A549 (cell line): Measurements from ENCODE around the gene HCST. TPM values are rescaled to one million over a fixed set of nuclear protein-coding genes. Genes with fewer than 3 reads are reported as not detected.

Source experiments
- ATAC-seq, 2 experiments: fragments of 200-7000 bp in 1 of 2; fragments of >200 bp in 1 of 2; cut with Nextera tagmentation in 1 of 2; cut with Tn5 transposase in 1 of 2; 3 replicates each; pipeline versions ENCODE4 v1.8.0 to v1.9.1; 2018 to 2020; ENCODE audit warnings: mild to moderate bottlenecking in 1 of 2, moderate library complexity in 1 of 2
- CTCF ChIA-PET: fragments of 300-600 bp; sonication (Branson Sonifier 250); formaldehyde crosslinking; extraction: SDS; loops from one replicate; lab custom pipeline; 2021; ENCODE audit warnings: antibody characterized with exemption, inconsistent platforms; lab: Yijun Ruan, JAX
- POLR2A ChIA-PET: fragments of 350-600 bp; formaldehyde crosslinking; extraction: SDS; loops from one replicate; lab custom pipeline; 2021; ENCODE audit warnings: antibody characterized with exemption, inconsistent platforms; lab: Yijun Ruan, JAX
- DNase-seq, 2 experiments: peaks; one replicate each; pipeline versions ENCODE4 v3.0.0 to v3.0.0-alpha.2; 2011 to 2016; ENCODE audit warnings: low read depth in 1 of 2, low spot score in 1 of 2
- FAIRE-seq: peaks from 2 replicates; lab custom pipeline; 2011; peaks lifted over from hg19 to GRCh38; lab: Jason Lieb, UNC
- H3K27ac ChIP-seq, 2 experiments: fragments of >200 bp; sonication (Bioruptor Twin); formaldehyde crosslinking; 3 replicates each; pipeline ENCODE4 v1.5.1; 2016 to 2017
- H3K4me1 ChIP-seq: fragments of >200 bp; sonication (Bioruptor Twin); formaldehyde crosslinking; 3 replicates; pipeline ENCODE4 v1.6.1; 2016
- H3K4me2 ChIP-seq: fragments of >200 bp; sonication (Bioruptor Twin); formaldehyde crosslinking; 3 replicates; pipeline ENCODE4 v1.6.1; 2016
- H3K4me3 ChIP-seq: fragments of >200 bp; sonication (Bioruptor Twin); formaldehyde crosslinking; 3 replicates; pipeline ENCODE4 v1.5.1; 2016
- H3K9me3 ChIP-seq: fragments of >200 bp; sonication (Bioruptor Twin); formaldehyde crosslinking; 3 replicates; pipeline ENCODE4 v1.6.1; 2016
- CBX8 ChIP-seq: fragments of 200-600 bp; sonication (generic); IDR thresholded peaks from 2 replicates; pipeline ENCODE4 v1.6.1; 2016
- EHMT2 ChIP-seq: fragments of 200-600 bp; sonication (generic); IDR thresholded peaks from 2 replicates; pipeline ENCODE4 v1.6.1; 2016; ENCODE audit warnings: antibody characterized with exemption, low read depth, mild to moderate bottlenecking, moderate library complexity
- FOSB ChIP-seq: fragments of 250-450 bp; sonication (Bioruptor Pico); IDR thresholded peaks from 2 replicates; pipeline ENCODE4 v1.5.0; 2020; ENCODE audit warnings: mild to moderate bottlenecking, moderate library complexity
- FOXS1 ChIP-seq: fragments of 250-450 bp; sonication (Bioruptor Pico); IDR thresholded peaks from 2 replicates; pipeline ENCODE4 v1.5.0; 2020; ENCODE audit warnings: mild to moderate bottlenecking, moderate library complexity
- HES2 ChIP-seq: fragments of >200 bp; sonication (Bioruptor Twin); formaldehyde crosslinking; IDR thresholded peaks from 2 replicates; pipeline ENCODE4 v1.6.1; 2016
- HOXB13 ChIP-seq: fragments of 250-450 bp; sonication (Bioruptor Pico); IDR thresholded peaks from 2 replicates; pipeline ENCODE4 v1.5.0; 2020; ENCODE audit warnings: low read depth, mild to moderate bottlenecking, moderate library complexity
- KDM1A ChIP-seq: fragments of 200-600 bp; sonication (generic); IDR thresholded peaks from 2 replicates; pipeline ENCODE4 v1.6.1; 2016; ENCODE audit warnings: low read depth, mild to moderate bottlenecking
- MAZ ChIP-seq: fragments of 150-350 bp; IDR thresholded peaks from 2 replicates; pipeline ENCODE4 v1.6.1; 2014; ENCODE audit warnings: antibody characterized with exemption, low read depth, low read length, borderline replicate concordance
- NFE2L2 ChIP-seq: fragments of 150-350 bp; conservative IDR thresholded peaks from 2 replicates; pipeline ENCODE4 v1.6.1; 2014; ENCODE audit warnings: low read length
- NR3C1 ChIP-seq: fragments of >200 bp; sonication (Bioruptor Twin); formaldehyde crosslinking; IDR thresholded peaks from 3 replicates; pipeline ENCODE4 v1.6.1; 2017
- PBX3 ChIP-seq: IDR thresholded peaks from 2 replicates; pipeline ENCODE4 v1.6.1; 2012
- PHF8 ChIP-seq: fragments of 200-600 bp; sonication (generic); IDR thresholded peaks from 2 replicates; pipeline ENCODE4 v1.6.1; 2016; ENCODE audit warnings: low read depth, mild to moderate bottlenecking, antibody characterized with exemption, moderate library complexity, borderline replicate concordance
- POLR2A ChIP-seq: IDR thresholded peaks from 2 replicates; pipeline ENCODE4 v1.6.1; 2012; ENCODE audit warnings: mild to moderate bottlenecking, low read length
- RCOR1 ChIP-seq: fragments of 150-350 bp; IDR thresholded peaks from 2 replicates; pipeline ENCODE4 v1.6.1; 2014; ENCODE audit warnings: antibody characterized with exemption, low read length, low read depth
- REST ChIP-seq: fragments of 200-600 bp; sonication (generic); IDR thresholded peaks from 2 replicates; pipeline ENCODE4 v1.6.1; 2016; ENCODE audit warnings: antibody characterized with exemption, mild to moderate bottlenecking, moderate library complexity
- ZC3H11A ChIP-seq: fragments of 450-650 bp; IDR thresholded peaks from 2 replicates; pipeline ENCODE4 v1.6.1; 2014; ENCODE audit warnings: antibody characterized with exemption, mild to moderate bottlenecking
- ZNF302 ChIP-seq: fragments of 250-450 bp; sonication (Bioruptor Pico); IDR thresholded peaks from 2 replicates; pipeline ENCODE4 v1.9.0; 2021; ENCODE audit warnings: inconsistent platforms, mild to moderate bottlenecking, moderate library complexity
- WGBS: methylation state at CpG from one replicate; pipeline ENCODE4 v1.1.6; 2017; ENCODE audit errors: missing lambda C conversion rate; 5-methylcytosine and 5-hydroxymethylcytosine counted together
- polyA plus RNA-seq, 4 experiments: library from polyadenylated mRNA; depleted of rRNA in 3 of 4; stranded (reverse); fragments of >200 nt; fragmentation: RNase III in 1 of 4; extraction: RNeasy Plus Mini Kit Qiagen cat#74134 plus additional on column Dnase treatment in 1 of 4; gene quantifications; 2 replicates in 3 of 4; 3 replicates in 1 of 4; pipeline ENCODE4 v1.2.3, GENCODE V29; 2011 to 2017
- TF ChIP-seq, protein P1 (sequence below): fragments of >200 bp; sonication (Bioruptor Twin); formaldehyde crosslinking; IDR thresholded peaks from 3 replicates; pipeline ENCODE4 v1.6.1; 2016
- TF ChIP-seq, protein P2 (sequence below): fragments of 150-350 bp; IDR thresholded peaks from 2 replicates; pipeline ENCODE4 v1.6.1; 2014; ENCODE audit warnings: low read depth, mild to moderate bottlenecking, low read length
- TF ChIP-seq, protein P3 (sequence below): fragments of >200 bp; sonication (Bioruptor Twin); formaldehyde crosslinking; IDR thresholded peaks from 3 replicates; pipeline ENCODE4 v1.5.1; 2016

Gene HCST
- polyA plus RNA-seq, 2 of the 4 experiments (the other 2 are of a cell fraction) = 0.49 TPM; not detected in 1

DNA sequence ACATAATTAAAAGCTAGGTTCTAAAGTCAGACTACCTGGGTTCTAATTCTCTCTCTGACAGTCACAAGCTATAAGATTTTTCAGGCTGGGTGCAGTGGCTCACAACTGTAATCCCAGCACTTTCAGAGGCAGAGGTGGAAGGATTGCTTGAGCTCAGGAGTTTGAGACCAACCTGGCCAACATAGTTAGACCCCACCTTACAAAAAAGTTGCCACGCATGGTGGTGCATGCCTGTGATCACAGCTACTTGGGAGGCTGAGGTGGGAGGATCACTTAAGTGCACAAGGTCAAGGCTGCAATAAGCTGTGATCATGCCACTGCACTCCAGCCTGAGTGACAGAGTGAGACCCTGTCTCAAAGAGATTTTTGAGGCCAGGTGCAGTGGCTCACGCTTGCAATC lies 8.0 kb upstream of the HCST start:
- ATAC-seq (no peak), DNase-seq (no peak), FAIRE-seq (no peak)
- Histone ChIP-seq H3K9me3 (no peaks in the 10 kb centered on the region), H3K27ac (no peak overlapping the region), H3K4me2 (no peak overlapping the region), H3K4me3 (no peak overlapping the region), H3K4me1 (peaks cover 6% of the 10 kb centered on the region; the same call in 2 of the 3 replicates)
- ChIA-PET POLR2A (interaction anchor here (1.4 kb wide), 1 partner anchor 37 kb away, joined by 3 read pairs; no protein-coding TSS in a partner anchor), CTCF (interaction anchor here (0.8 to 17.6 kb wide), 4 partner anchors 12 to 235 kb away, joined by 3 to 402 read pairs (median 64); no protein-coding TSS in a partner anchor)
- WGBS = 98% methylated on average over 2 of the region's 2 CpGs
- no peak for TF ChIP-seq PHF8
- TF ChIP-seq EHMT2 = no peak

DNA sequence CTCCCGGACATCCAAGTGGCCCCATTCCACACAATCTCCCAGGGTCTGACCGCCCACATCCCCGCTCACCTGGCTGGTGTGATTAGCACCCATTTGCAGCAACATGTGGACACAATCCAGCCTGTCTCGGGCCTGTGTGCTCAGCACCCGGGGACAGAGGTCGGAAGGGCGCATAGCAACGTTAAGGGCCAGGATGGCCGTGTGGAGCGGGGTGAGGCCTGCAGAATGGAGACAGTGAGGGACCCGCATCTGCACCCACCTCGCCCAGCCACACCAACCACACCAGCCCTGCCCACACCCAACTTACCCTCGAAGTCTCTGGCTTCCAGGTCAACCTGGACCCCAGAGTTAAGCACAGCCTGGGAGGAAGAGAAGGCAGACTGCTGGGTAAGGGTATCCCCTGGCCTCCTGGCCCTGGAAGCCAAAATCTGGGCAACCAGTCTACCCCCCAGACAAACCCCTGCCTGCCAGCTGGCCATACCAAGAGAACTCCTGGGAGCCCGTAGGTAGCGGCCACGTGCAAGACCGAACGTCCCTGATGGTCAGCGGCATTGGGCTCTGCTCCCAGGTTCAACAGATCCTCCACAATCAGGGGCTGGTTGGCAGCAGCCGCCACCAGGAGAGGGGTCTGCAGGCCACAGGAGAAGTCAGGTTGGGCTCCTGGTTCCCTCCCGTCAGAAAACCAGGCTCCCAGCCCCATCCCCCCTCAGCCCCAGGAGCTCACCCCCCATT lies 6.3 kb upstream of the HCST start:
- H3K9me3 ChIP-seq = no peaks in the 10 kb centered on the region
- DNase-seq (no peak), FAIRE-seq (no peak), ATAC-seq (no peak)
- TF ChIP-seq, protein P1, sequence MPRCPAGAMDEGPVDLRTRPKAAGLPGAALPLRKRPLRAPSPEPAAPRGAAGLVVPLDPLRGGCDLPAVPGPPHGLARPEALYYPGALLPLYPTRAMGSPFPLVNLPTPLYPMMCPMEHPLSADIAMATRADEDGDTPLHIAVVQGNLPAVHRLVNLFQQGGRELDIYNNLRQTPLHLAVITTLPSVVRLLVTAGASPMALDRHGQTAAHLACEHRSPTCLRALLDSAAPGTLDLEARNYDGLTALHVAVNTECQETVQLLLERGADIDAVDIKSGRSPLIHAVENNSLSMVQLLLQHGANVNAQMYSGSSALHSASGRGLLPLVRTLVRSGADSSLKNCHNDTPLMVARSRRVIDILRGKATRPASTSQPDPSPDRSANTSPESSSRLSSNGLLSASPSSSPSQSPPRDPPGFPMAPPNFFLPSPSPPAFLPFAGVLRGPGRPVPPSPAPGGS = no peak
- TF ChIP-seq, protein P2, sequence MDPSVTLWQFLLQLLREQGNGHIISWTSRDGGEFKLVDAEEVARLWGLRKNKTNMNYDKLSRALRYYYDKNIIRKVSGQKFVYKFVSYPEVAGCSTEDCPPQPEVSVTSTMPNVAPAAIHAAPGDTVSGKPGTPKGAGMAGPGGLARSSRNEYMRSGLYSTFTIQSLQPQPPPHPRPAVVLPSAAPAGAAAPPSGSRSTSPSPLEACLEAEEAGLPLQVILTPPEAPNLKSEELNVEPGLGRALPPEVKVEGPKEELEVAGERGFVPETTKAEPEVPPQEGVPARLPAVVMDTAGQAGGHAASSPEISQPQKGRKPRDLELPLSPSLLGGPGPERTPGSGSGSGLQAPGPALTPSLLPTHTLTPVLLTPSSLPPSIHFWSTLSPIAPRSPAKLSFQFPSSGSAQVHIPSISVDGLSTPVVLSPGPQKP = no peak
- TF ChIP-seq FOXS1 (CRISPR knock-in tag) (no peak), NR3C1 (no peak), RCOR1 (no peak), FOSB (CRISPR knock-in tag) (no peak), ZC3H11A (no peak), HES2 (no peak), PBX3 (no peak), HOXB13 (CRISPR knock-in tag) (no peak), KDM1A (no peak), ZNF302 (CRISPR knock-in tag) (no peak), EHMT2 (no peak), POLR2A (no peak), MAZ (no peak), CBX8 (no peak), REST (no peak), NFE2L2 (no peak)
- TF ChIP-seq, protein P3, sequence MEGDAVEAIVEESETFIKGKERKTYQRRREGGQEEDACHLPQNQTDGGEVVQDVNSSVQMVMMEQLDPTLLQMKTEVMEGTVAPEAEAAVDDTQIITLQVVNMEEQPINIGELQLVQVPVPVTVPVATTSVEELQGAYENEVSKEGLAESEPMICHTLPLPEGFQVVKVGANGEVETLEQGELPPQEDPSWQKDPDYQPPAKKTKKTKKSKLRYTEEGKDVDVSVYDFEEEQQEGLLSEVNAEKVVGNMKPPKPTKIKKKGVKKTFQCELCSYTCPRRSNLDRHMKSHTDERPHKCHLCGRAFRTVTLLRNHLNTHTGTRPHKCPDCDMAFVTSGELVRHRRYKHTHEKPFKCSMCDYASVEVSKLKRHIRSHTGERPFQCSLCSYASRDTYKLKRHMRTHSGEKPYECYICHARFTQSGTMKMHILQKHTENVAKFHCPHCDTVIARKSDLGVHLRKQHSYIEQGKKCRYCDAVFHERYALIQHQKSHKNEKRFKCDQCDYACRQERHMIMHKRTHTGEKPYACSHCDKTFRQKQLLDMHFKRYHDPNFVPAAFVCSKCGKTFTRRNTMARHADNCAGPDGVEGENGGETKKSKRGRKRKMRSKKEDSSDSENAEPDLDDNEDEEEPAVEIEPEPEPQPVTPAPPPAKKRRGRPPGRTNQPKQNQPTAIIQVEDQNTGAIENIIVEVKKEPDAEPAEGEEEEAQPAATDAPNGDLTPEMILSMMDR = no peak
- H3K4me1 ChIP-seq = peaks cover 9% of the 10 kb centered on the region
- WGBS = 91% methylated on average over 21 of the region's 21 CpGs
- CTCF ChIA-PET = interaction anchor here (1.4 to 9.8 kb wide), 5 partner anchors 9 to 36 kb away, joined by 5 to 125 read pairs (median 7); no protein-coding TSS in a partner anchor
- H3K4me3 ChIP-seq = no peak overlapping the region
- POLR2A ChIA-PET = no interaction called here
- no peak overlapping the region for H3K4me2 ChIP-seq
- H3K27ac ChIP-seq = no peak overlapping the region
